ENCODE data around the gene GTSE1. TPM values are rescaled to one million over a fixed set of nuclear protein-coding genes. Genes with fewer than 3 reads are reported as not detected.

GTSE1 gene
- total RNA-seq, 2 experiments from 2014 or later, result 67.6 to 76.2 TPM

DNA sequence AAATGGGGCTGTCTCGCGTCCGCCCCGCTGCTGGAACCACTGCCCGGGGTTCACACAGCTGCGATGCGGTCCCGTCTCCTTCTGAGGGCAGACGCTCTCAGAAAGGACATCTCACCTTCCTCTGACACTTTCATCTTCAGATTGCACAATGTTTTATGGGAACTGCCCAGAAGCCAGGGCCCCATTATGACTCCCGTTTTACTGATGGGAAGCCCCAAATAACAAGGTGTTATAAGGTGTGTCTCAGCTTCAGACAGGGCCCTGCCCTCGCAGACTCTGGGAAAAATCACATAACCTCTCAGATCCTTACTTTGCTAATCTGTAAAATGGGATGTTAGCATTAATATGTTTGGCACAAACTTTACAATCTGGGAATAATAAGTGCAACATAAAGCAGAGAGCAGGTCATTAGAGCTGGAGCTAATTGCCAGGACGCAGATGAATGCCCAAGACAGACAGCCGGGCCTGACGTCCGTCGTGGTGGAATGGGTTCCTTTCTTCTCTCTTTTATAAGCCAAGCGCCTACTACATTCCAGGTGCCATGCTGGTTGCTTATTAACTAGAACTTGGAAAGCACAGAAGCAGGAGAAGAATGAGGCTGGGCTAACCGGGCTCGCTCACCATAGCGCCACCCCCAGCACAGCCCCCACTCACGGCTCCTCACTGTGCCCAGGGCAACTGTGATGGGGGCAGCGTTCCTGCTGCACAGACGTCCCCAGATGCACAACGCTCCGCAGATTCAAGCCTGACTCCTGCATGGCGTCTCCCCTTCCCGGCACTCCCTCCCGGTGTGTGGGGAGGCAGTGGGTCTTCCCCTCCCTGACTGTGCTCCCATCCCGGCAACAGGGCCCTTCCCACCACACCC, 82.6 kb downstream of the GTSE1 start:
- ChIA-PET CTCF (interaction anchor here (0.9 kb wide), 1 partner anchor 12 kb away, joined by 3 read pairs; no protein-coding TSS in a partner anchor), POLR2A (no interaction called here)
- no peak for DNase-seq
- H3K4me1 Mint-ChIP-seq, result peaks cover 2% of the 10 kb centered on the region
- peaks cover 9% of the 10 kb centered on the region for H3K27me3 Mint-ChIP-seq
- no peaks in the 10 kb centered on the region for H3K36me3 Mint-ChIP-seq (ENCODE audit: low read depth)
- no peak overlapping the region for H3K4me3 Mint-ChIP-seq
- H3K9me3 Mint-ChIP-seq, result peaks cover 9% of the 10 kb centered on the region
- no peak overlapping the region for H3K27ac Mint-ChIP-seq

DNA sequence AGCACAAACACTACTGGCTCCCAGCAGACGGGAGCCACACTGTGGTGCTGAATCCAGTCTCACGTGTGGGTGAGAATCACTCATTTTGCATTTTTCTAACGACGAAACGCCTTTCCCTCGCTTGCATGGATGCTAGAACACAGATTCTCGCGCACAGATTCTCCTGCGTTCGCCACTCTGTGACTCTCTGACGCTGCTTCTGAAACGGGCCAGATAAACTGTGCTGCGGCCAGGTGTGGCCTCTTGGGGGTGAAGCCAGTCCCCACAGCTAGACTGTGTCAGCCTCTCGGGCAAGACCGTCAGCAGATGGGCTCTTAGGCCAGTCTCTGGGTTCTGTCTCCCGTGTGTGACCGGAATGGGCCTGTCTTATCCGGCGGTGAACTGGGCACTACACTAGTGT, 83.4 kb downstream of the GTSE1 start:
- Mint-ChIP-seq H3K4me1 (no peaks in the 10 kb centered on the region), H3K27me3 (peaks cover 5% of the 10 kb centered on the region), H3K27ac (no peak overlapping the region), H3K36me3 (ENCODE audit: low read depth) (no peaks in the 10 kb centered on the region), H3K9me3 (peaks cover 8% of the 10 kb centered on the region), H3K4me3 (no peak overlapping the region)
- no peak for DNase-seq
- CTCF ChIA-PET, result no interaction called here
- POLR2A ChIA-PET, result no interaction called here

Other genes with a start within 250 kb of the GTSE1 start
- 10 to 100 TPM; 12.9 to 13.4 TPM for gene PPARA, start 146.3 kb upstream of the GTSE1 start, total RNA-seq
- gene CDPF1, start 46.6 kb upstream of the GTSE1 start, total RNA-seq, result 10 to 100 TPM in 1 of 2 experiments, 1 to 10 TPM in 1; 9.6 to 11.8 TPM
- gene PKDREJ, start 33.5 kb upstream of the GTSE1 start, total RNA-seq, result not detected
- 10 to 100 TPM; 17.8 to 20.7 TPM for gene TTC38, start 28.9 kb upstream of the GTSE1 start, total RNA-seq
- gene TRMU, start 38.8 kb downstream of the GTSE1 start, total RNA-seq, result 10 to 100 TPM; 66.8 to 71.7 TPM
- gene CELSR1, start 240.8 kb downstream of the GTSE1 start, total RNA-seq, result under 1 TPM; 0.10 to 0.13 TPM

All from activated CD4-positive, alpha-beta memory T cell treated with anti-CD3 and anti-CD28 coated beads, Interleukin-2, amount 10 ng/mL, durations not matched to agents 7 days and 5 days (primary cell).